AG10803 (cell line): ENCODE measurements around the gene ADARB1.

Experiments used
- DNase-seq: peaks from one replicate; pipeline ENCODE4 v3.0.0; 2010; ENCODE audit warnings: low read depth
- H3K4me3 ChIP-seq: 2 replicates; pipeline ENCODE4 v1.5.1; 2011; ENCODE audit warnings: mild to moderate bottlenecking, low read length, control low read depth
- CTCF ChIP-seq: conservative IDR thresholded peaks from 2 replicates; pipeline ENCODE4 v1.5.1; 2011; ENCODE audit warnings: mild to moderate bottlenecking, low read length, control low read depth, inconsistent platforms

The ADARB1 gene

GRCh38 chr21:45097827-45098387 is 23.5 kb downstream of the ADARB1 start:
- TF ChIP-seq CTCF = no peak
- no peak for DNase-seq
- H3K4me3 ChIP-seq = no peak overlapping the region

GRCh38 chr21:45098867-45099266 is 24.5 kb downstream of the ADARB1 start:
- H3K4me3 ChIP-seq = no peak overlapping the region

DNA sequence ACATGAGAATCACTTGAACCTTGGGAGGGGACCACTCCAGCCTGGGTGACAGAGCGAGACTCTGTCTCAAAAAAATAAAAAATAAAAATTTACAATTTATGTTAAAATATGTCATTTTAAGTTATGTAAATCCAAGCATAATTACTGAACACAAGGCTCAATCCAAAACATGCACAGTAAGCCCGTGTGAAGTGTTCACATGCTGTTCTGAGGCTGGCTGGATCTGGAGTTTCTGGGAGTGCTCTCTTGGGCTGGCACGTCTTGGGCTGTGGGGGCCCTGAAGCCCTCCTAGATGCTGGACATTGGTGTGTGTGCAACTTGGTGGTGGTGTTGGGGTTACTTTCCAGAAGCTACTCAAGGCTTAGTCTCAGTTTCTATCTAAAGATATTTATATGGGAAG is 25.2 kb downstream of the ADARB1 start:
- no peak overlapping the region for H3K4me3 ChIP-seq
- DNase-seq = no peak
- no peak for TF ChIP-seq CTCF

More at GRCh38 chr21:45098867-45099266, 24.5 kb downstream of the ADARB1 start:
- no peak for DNase-seq
- peak; percentile 46 for TF ChIP-seq CTCF

DNA sequence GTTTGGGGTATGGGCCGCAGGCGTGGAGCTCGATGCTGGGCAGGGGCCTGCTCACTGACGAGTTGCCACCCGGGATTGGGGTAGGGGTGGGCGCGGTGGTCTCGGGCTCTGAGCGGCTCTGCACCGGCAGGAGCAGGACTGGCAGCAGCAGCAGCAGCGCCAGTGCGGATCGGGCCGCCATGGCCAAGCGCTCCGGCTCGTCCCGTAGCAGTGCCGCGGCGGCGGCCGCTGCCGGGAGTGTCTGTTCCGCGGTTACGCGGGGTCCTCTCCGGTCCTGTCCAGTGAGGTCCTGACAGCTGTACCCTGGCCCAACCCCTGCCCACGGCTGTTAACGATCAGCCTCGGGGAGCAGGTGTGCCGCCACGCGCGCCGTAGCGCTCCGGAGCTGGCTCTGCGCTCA is 26.5 kb downstream of the ADARB1 start:
- H3K4me3 ChIP-seq = no peak overlapping the region
- DNase-seq = no peak
- no peak for TF ChIP-seq CTCF

- TF ChIP-seq CTCF = peak; percentile 56
- peak; percentile 83 for DNase-seq
- no peak overlapping the region for H3K4me3 ChIP-seq
These were observed 28.1 kb downstream of the ADARB1 start for GRCh38 chr21:45102391-45102932.

GRCh38 chr21:45103971-45104520 is 29.7 kb downstream of the ADARB1 start:
- no peak overlapping the region for H3K4me3 ChIP-seq
- DNase-seq = no peak
- no peak for TF ChIP-seq CTCF

GRCh38 chr21:45104560-45104959 is 30.2 kb downstream of the ADARB1 start:
- no peak for DNase-seq
- TF ChIP-seq CTCF = no peak
- H3K4me3 ChIP-seq = no peak overlapping the region
